KMS-11 (cell line): ENCODE results near the gene PIGT.

Experiments used
- H2AFZ ChIP-seq: fragments of 200-600 bp; sonication (generic); 2 replicates; pipeline ENCODE4 v1.6.1; 2016; ENCODE audit warnings: antibody characterized with exemption, mixed run types, low read depth
- H3K27ac ChIP-seq: fragments of 200-600 bp; sonication (generic); 2 replicates; pipeline ENCODE4 v1.6.1; 2016; ENCODE audit warnings: mild to moderate bottlenecking, mixed run types
- H3K27me3 ChIP-seq: fragments of 200-600 bp; sonication (generic); 2 replicates; pipeline ENCODE4 v1.6.1; 2017; ENCODE audit warnings: mild to moderate bottlenecking, low read depth, mixed run types, moderate library complexity; ENCODE audit not compliant: insufficient read depth
- H3K36me3 ChIP-seq: fragments of 200-600 bp; sonication (generic); 2 replicates; pipeline ENCODE4 v1.6.1; 2017; ENCODE audit warnings: mild to moderate bottlenecking, mixed run types; ENCODE audit not compliant: insufficient read depth
- H3K4me1 ChIP-seq: fragments of 200-600 bp; sonication (generic); 2 replicates; pipeline ENCODE4 v1.6.1; 2016; ENCODE audit warnings: mild to moderate bottlenecking, low read depth, mixed run types; ENCODE audit not compliant: poor library complexity, severe bottlenecking
- H3K4me2 ChIP-seq: fragments of 200-600 bp; sonication (generic); 2 replicates; pipeline ENCODE4 v1.7.0; 2016; ENCODE audit warnings: mild to moderate bottlenecking, mixed run types
- H3K4me3 ChIP-seq: fragments of 200-600 bp; sonication (generic); IDR thresholded peaks from 2 replicates; pipeline ENCODE4 v1.6.1; 2017; ENCODE audit warnings: low read depth, low read length, mixed read lengths; ENCODE audit not compliant: insufficient read depth
- H3K79me2 ChIP-seq: fragments of 200-600 bp; sonication (generic); 2 replicates; pipeline ENCODE4 v1.6.1; 2016; ENCODE audit warnings: low read depth, mixed run types; ENCODE audit not compliant: insufficient read depth
- H3K9ac ChIP-seq: fragments of 200-600 bp; sonication (generic); 2 replicates; pipeline ENCODE4 v1.6.1; 2016; ENCODE audit warnings: mild to moderate bottlenecking, mixed run types
- H4K20me1 ChIP-seq: fragments of 200-600 bp; sonication (generic); 2 replicates; pipeline ENCODE4 v1.6.1; 2016; ENCODE audit warnings: mild to moderate bottlenecking, mixed run types; ENCODE audit not compliant: insufficient read depth
- TF ChIP-seq, protein P1 (sequence below): fragments of 200-600 bp; sonication (generic); conservative IDR thresholded peaks from 2 replicates; pipeline ENCODE4 v1.6.1; 2017; ENCODE audit warnings: low read depth, mild to moderate bottlenecking, antibody characterized with exemption, low read length, moderate library complexity, mixed read lengths

PIGT gene

DNA sequence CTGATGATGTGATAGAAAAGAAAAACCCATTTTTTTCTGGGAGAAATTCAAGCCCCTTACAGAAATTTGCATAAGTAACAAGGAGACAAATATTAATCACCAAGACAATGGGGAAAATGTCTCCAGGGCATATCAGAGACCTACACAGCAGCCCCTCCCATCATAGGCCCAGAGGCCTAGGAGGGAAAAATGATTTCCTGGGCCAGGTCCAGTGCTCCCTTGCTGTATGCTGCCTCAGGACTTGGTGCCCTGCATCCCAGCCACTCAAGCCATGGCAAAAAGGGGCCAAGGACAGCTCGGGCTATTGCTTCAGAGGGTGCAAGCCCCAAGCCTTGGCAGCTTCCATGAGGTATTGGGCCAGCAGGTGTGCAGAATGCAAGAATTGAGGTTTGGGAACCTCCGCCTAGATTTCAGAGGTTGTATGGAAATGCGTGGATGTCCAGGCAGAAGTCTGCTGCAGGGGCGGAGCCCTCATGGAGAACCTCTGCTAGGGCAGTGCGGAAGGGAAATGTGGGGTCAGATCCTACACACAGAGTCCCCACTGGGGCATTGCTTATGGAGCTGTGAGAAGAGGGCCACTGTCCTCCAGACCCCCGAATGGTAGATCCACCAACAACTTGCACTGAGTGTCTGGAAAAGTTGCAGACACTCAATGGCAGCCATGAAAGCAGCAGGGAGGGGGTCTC is 15.5 kb upstream of the PIGT start:
- no peak overlapping the region for H3K4me3 ChIP-seq
- no peak overlapping the region for H3K9ac ChIP-seq
- no peak overlapping the region for H3K27ac ChIP-seq
- no peak overlapping the region for H2AFZ ChIP-seq
- no peaks in the 10 kb centered on the region for H3K79me2 ChIP-seq
- no peaks in the 10 kb centered on the region for H4K20me1 ChIP-seq
- H3K36me3 ChIP-seq: no peaks in the 10 kb centered on the region
- H3K27me3 ChIP-seq: no peaks in the 10 kb centered on the region; the same call in 1 of the 2 replicates
- H3K4me2 ChIP-seq: no peak overlapping the region
- TF ChIP-seq, protein P1, sequence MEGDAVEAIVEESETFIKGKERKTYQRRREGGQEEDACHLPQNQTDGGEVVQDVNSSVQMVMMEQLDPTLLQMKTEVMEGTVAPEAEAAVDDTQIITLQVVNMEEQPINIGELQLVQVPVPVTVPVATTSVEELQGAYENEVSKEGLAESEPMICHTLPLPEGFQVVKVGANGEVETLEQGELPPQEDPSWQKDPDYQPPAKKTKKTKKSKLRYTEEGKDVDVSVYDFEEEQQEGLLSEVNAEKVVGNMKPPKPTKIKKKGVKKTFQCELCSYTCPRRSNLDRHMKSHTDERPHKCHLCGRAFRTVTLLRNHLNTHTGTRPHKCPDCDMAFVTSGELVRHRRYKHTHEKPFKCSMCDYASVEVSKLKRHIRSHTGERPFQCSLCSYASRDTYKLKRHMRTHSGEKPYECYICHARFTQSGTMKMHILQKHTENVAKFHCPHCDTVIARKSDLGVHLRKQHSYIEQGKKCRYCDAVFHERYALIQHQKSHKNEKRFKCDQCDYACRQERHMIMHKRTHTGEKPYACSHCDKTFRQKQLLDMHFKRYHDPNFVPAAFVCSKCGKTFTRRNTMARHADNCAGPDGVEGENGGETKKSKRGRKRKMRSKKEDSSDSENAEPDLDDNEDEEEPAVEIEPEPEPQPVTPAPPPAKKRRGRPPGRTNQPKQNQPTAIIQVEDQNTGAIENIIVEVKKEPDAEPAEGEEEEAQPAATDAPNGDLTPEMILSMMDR: no peak
- no peaks in the 10 kb centered on the region for H3K4me1 ChIP-seq

- Histone ChIP-seq H3K4me3 (no peak overlapping the region), H3K4me1 (no peaks in the 10 kb centered on the region), H3K4me2 (no peak overlapping the region), H3K27me3 (no peaks in the 10 kb centered on the region; the same call in 1 of the 2 replicates), H3K27ac (no peak overlapping the region), H3K79me2 (no peaks in the 10 kb centered on the region), H3K36me3 (no peaks in the 10 kb centered on the region), H3K9ac (no peak overlapping the region), H4K20me1 (no peaks in the 10 kb centered on the region), H2AFZ (no peak overlapping the region)
- TF ChIP-seq, protein P1: no peak
Observed at GRCh38 chr20:45402946-45403345, 13.0 kb upstream of the PIGT start.

GRCh38 chr20:45404438-45404837 is 11.5 kb upstream of the PIGT start:
- H3K36me3 ChIP-seq: no peaks in the 10 kb centered on the region
- no peaks in the 10 kb centered on the region; the same call in 1 of the 2 replicates for H3K27me3 ChIP-seq
- H3K79me2 ChIP-seq: no peaks in the 10 kb centered on the region
- H2AFZ ChIP-seq: no peak overlapping the region
- no peak overlapping the region for H3K27ac ChIP-seq
- H3K4me3 ChIP-seq: no peak overlapping the region
- no peaks in the 10 kb centered on the region for H3K4me1 ChIP-seq
- H4K20me1 ChIP-seq: no peaks in the 10 kb centered on the region
- H3K4me2 ChIP-seq: no peak overlapping the region
- TF ChIP-seq, protein P1: no peak
- H3K9ac ChIP-seq: no peak overlapping the region

GRCh38 chr20:45405571-45406259 is 10.2 kb upstream of the PIGT start:
- Histone ChIP-seq H4K20me1 (no peaks in the 10 kb centered on the region), H3K27ac (no peak overlapping the region), H2AFZ (peak overlapping the region; percentile 16; the same call in 1 of the 2 replicates), H3K9ac (no peak overlapping the region), H3K36me3 (no peaks in the 10 kb centered on the region), H3K4me1 (no peaks in the 10 kb centered on the region), H3K4me2 (peak overlapping the region; percentile 8; the same call in 1 of the 2 replicates), H3K27me3 (no peaks in the 10 kb centered on the region; the same call in 1 of the 2 replicates), H3K79me2 (no peaks in the 10 kb centered on the region), H3K4me3 (no peak overlapping the region)
- TF ChIP-seq, protein P1: no peak
